GM12878 (cell line): ENCODE results near the gene PRTN3.

Experiments used
- BCL11A ChIP-seq: IDR thresholded peaks from 2 replicates; pipeline ENCODE4 v1.6.1; 2011; ENCODE audit warnings: low read depth, low read length
- CBX5 ChIP-seq: sonication (generic); IDR thresholded peaks from 2 replicates; pipeline ENCODE4 v1.6.1; 2016; ENCODE audit warnings: low read depth, moderate library complexity, mild to moderate bottlenecking, inconsistent platforms
- CREM ChIP-seq: IDR thresholded peaks from 2 replicates; pipeline ENCODE4 v1.6.1; 2014; ENCODE audit warnings: antibody characterized with exemption, low read depth
- CTCF ChIP-seq, 3 experiments: IDR thresholded peaks in 2 of 3; conservative IDR thresholded peaks in 1 of 3; 2 replicates each; pipeline ENCODE4 v1.5.1; 2011; ENCODE audit warnings: low read depth in 3 of 3, low read length in 3 of 3, mild to moderate bottlenecking in 3 of 3, control low read depth in 2 of 3, moderate library complexity in 2 of 3, inconsistent platforms in 1 of 3, mixed read lengths in 1 of 3; ENCODE audit not compliant: control insufficient read depth in 2 of 3, insufficient read depth in 1 of 3; ENCODE audit errors: extremely low read depth in 1 of 3
- EGR1 ChIP-seq, 2 experiments: IDR thresholded peaks; 1 replicate in 1 of 2; 2 replicates in 1 of 2; pipeline ENCODE4 v1.6.1; 2011 to 2012; ENCODE audit warnings: low read depth in 2 of 2, low read length in 2 of 2, borderline replicate concordance in 1 of 2, mild to moderate bottlenecking in 1 of 2, moderate library complexity in 1 of 2
- EZH2 ChIP-seq: IDR thresholded peaks from 2 replicates; pipeline ENCODE4 v1.6.1; 2012; ENCODE audit warnings: low read depth, mild to moderate bottlenecking, control low read depth, inconsistent platforms, low read length, borderline replicate concordance; ENCODE audit not compliant: control insufficient read depth
- MXI1 ChIP-seq: fragments of 150-350 bp; IDR thresholded peaks from 2 replicates; pipeline ENCODE4 v1.6.1; 2011; ENCODE audit warnings: low read depth, mild to moderate bottlenecking, inconsistent platforms, low read length, improper control_type of control experiment
- NFIC ChIP-seq: IDR thresholded peaks from 2 replicates; pipeline ENCODE4 v1.6.1; 2012; ENCODE audit warnings: low read depth, mild to moderate bottlenecking, inconsistent platforms, low read length, moderate library complexity
- POLR2A ChIP-seq: IDR thresholded peaks from 2 replicates; pipeline ENCODE4 v1.6.1; 2011; ENCODE audit warnings: low read depth, mild to moderate bottlenecking, low read length
- POLR2AphosphoS5 ChIP-seq: IDR thresholded peaks from 2 replicates; pipeline ENCODE4 v1.6.1; 2011; ENCODE audit warnings: mild to moderate bottlenecking, low read length, inconsistent platforms
- RAD21 ChIP-seq: IDR thresholded peaks from 2 replicates; pipeline ENCODE4 v1.6.1; 2011; ENCODE audit warnings: mild to moderate bottlenecking, low read depth, low read length, moderate library complexity; ENCODE audit not compliant: insufficient read depth
- TAF1 ChIP-seq: IDR thresholded peaks from 2 replicates; pipeline ENCODE4 v1.6.1; 2011; ENCODE audit warnings: mild to moderate bottlenecking, low read depth, low read length, borderline replicate concordance
- TARDBP ChIP-seq: IDR thresholded peaks from 2 replicates; pipeline ENCODE4 v1.6.1; 2016; ENCODE audit warnings: borderline replicate concordance
- USF2 ChIP-seq: IDR thresholded peaks from 2 replicates; pipeline ENCODE4 v1.6.1; 2011; ENCODE audit warnings: low read depth, low read length, improper control_type of control experiment, borderline replicate concordance

GRCh38 chr19:824885-825284 lies 15.9 kb upstream of the PRTN3 start:
- TF ChIP-seq CTCF (IDR thresholded peaks at IDR 0.05 in 2 of 3, conservative IDR thresholded peaks at IDR 0.05 in 1 of 3; ENCODE audit: control insufficient read depth in 2 of 3, extremely low read depth in 1 of 3, insufficient read depth in 1 of 3, low read depth in 3 of 3, low read length in 3 of 3) (no peak), CREM (no peak), TAF1 (no peak), POLR2AphosphoS5 (no peak), POLR2A (no peak), MXI1 (no peak), EZH2 (no peak), CBX5 (no peak), RAD21 (no peak), USF2 (no peak), NFIC (no peak), TARDBP (no peak), EGR1 (IDR thresholded peaks at IDR 0.05; ENCODE audit: borderline replicate concordance in 1 of 2, low read depth in 2 of 2, low read length in 2 of 2) (no peak), BCL11A (no peak)
